ENCODE results near the gene USF3. TPM values are rescaled to one million over a fixed set of nuclear protein-coding genes. Genes with fewer than 3 reads are reported as not detected.

The USF3 gene
- total and polyA plus RNA-seq, 2 of the 13 experiments (the other 11 are each of a cell fraction or from before 2014, with no cell fraction given): 6.3 to 15.2 TPM

DNA sequence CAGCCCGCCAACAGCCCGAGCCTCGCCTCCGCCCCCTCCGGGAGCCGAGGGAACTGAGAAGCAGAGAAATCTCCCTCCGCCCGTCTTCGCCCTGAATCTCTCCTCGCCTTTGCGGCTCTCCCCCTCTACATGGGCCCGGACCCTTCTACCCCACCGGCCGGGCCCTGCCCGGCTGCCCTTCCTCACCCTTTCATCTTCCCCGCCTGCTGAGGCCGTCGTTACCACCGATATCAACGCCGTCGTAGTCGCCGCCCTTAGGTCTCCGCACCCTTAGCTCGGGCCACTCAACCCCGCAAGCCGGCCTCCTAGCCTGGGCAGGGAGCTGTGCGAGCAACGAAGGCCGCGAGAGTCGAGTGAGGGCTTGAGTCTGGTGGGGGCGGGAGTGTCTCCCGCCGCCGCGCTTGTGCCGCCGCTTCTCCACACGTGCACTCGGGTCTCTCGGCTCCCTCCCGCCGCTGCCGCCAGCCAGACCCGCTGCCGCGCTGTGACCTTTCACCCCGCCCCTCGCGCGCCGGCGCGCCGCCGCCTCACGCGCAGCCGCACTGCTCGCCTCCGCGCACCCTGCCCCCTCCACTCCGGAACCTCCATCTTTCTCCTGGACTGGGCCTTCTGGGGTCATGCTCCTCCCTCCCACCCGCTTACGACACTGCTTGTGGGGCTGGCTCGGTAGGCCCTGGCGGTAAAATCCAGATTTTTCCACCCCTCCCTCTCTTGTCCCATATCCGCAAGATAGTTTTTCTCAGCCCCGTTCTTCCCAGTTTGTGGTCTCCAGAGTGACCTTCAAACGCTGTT lies 49.5 kb upstream of the USF3 start, which contains the start of gene NAA50 (continued):
- TF ChIP-seq, protein P1, sequence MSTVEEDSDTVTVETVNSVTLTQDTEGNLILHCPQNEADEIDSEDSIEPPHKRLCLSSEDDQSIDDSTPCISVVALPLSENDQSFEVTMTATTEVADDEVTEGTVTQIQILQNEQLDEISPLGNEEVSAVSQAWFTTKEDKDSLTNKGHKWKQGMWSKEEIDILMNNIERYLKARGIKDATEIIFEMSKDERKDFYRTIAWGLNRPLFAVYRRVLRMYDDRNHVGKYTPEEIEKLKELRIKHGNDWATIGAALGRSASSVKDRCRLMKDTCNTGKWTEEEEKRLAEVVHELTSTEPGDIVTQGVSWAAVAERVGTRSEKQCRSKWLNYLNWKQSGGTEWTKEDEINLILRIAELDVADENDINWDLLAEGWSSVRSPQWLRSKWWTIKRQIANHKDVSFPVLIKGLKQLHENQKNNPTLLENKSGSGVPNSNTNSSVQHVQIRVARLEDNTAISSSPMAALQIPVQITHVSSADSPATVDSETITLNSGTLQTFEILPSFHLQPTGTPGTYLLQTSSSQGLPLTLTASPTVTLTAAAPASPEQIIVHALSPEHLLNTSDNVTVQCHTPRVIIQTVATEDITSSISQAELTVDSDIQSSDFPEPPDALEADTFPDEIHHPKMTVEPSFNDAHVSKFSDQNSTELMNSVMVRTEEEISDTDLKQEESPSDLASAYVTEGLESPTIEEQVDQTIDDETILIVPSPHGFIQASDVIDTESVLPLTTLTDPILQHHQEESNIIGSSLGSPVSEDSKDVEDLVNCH (CRISPR knock-in tag; IDR thresholded peaks at IDR 0.05): no peak
- TF ChIP-seq, protein P2, sequence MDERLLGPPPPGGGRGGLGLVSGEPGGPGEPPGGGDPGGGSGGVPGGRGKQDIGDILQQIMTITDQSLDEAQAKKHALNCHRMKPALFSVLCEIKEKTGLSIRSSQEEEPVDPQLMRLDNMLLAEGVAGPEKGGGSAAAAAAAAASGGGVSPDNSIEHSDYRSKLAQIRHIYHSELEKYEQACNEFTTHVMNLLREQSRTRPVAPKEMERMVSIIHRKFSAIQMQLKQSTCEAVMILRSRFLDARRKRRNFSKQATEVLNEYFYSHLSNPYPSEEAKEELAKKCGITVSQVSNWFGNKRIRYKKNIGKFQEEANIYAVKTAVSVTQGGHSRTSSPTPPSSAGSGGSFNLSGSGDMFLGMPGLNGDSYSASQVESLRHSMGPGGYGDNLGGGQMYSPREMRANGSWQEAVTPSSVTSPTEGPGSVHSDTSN (CRISPR knock-in tag; IDR thresholded peaks at IDR 0.05): no peak
- TF ChIP-seq MAZ (IDR thresholded peaks at IDR 0.05; ENCODE audit: borderline replicate concordance, low read depth, low read length) (peak; percentile 79), MAZ (CRISPR knock-in tag; IDR thresholded peaks at IDR 0.05; ENCODE audit: low read depth) (peak; percentile 77), IRF2 (CRISPR knock-in tag; IDR thresholded peaks at IDR 0.05) (no peak), ZNF607 (CRISPR knock-in tag; IDR thresholded peaks at IDR 0.05; ENCODE audit: borderline replicate concordance) (peak; percentile 60; the same call in 1 of the 2 replicates), ZNF775 (CRISPR knock-in tag; IDR thresholded peaks at IDR 0.05; ENCODE audit: borderline replicate concordance) (0 out of 2 replicates have a peak, but pooled peaks have one; percentile 33), KDM6A (CRISPR knock-in tag; IDR thresholded peaks at IDR 0.05; ENCODE audit: low read depth) (peak; percentile 17; the same call in 1 of the 2 replicates), HNF4A (CRISPR knock-in tag; IDR thresholded peaks at IDR 0.05) (peak; percentile 24; the same call in 1 of the 2 replicates), KAT8 (CRISPR knock-in tag; IDR thresholded peaks at IDR 0.05) (peak; percentile 76; the same call in 1 of the 2 replicates), CEBPG (CRISPR knock-in tag; IDR thresholded peaks at IDR 0.05) (peak; percentile 71), SAP130 (CRISPR knock-in tag; IDR thresholded peaks at IDR 0.05; ENCODE audit: low read depth) (peak; percentile 77), AGO1 (IDR thresholded peaks at IDR 0.05; ENCODE audit: low read depth, low read length, poor library complexity, severe bottlenecking) (peak; percentile 29), SOX13 (IDR thresholded peaks at IDR 0.05) (no peak; the same call in 1 of the 2 replicates), SOX13 (CRISPR knock-in tag; conservative IDR thresholded peaks at IDR 0.05 in 1 of 2, IDR thresholded peaks at IDR 0.05 in 1 of 2) (peak in 1 of 2 experiments; percentile 13; a peak in 1 of 4 replicates), FOSL2 (CRISPR knock-in tag; IDR thresholded peaks at IDR 0.05) (peak; percentile 43), MIER2 (CRISPR knock-in tag; IDR thresholded peaks at IDR 0.05) (no peak), ELF1 (CRISPR knock-in tag; IDR thresholded peaks at IDR 0.05) (no peak; the same call in 1 of the 2 replicates), ZNF605 (CRISPR knock-in tag; IDR thresholded peaks at IDR 0.05) (peak; percentile 66; the same call in 1 of the 2 replicates), ZSCAN20 (CRISPR knock-in tag; IDR thresholded peaks at IDR 0.05; ENCODE audit: borderline replicate concordance) (no peak)
- TF ChIP-seq, protein P3, sequence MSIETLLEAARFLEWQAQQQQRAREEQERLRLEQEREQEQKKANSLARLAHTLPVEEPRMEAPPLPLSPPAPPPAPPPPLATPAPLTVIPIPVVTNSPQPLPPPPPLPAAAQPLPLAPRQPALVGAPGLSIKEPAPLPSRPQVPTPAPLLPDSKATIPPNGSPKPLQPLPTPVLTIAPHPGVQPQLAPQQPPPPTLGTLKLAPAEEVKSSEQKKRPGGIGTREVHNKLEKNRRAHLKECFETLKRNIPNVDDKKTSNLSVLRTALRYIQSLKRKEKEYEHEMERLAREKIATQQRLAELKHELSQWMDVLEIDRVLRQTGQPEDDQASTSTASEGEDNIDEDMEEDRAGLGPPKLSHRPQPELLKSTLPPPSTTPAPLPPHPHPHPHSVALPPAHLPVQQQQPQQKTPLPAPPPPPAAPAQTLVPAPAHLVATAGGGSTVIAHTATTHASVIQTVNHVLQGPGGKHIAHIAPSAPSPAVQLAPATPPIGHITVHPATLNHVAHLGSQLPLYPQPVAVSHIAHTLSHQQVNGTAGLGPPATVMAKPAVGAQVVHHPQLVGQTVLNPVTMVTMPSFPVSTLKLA (IDR thresholded peaks at IDR 0.05): 0 out of 2 replicates have a peak, but pooled peaks have one; percentile 7
- TF ChIP-seq, protein P4, sequence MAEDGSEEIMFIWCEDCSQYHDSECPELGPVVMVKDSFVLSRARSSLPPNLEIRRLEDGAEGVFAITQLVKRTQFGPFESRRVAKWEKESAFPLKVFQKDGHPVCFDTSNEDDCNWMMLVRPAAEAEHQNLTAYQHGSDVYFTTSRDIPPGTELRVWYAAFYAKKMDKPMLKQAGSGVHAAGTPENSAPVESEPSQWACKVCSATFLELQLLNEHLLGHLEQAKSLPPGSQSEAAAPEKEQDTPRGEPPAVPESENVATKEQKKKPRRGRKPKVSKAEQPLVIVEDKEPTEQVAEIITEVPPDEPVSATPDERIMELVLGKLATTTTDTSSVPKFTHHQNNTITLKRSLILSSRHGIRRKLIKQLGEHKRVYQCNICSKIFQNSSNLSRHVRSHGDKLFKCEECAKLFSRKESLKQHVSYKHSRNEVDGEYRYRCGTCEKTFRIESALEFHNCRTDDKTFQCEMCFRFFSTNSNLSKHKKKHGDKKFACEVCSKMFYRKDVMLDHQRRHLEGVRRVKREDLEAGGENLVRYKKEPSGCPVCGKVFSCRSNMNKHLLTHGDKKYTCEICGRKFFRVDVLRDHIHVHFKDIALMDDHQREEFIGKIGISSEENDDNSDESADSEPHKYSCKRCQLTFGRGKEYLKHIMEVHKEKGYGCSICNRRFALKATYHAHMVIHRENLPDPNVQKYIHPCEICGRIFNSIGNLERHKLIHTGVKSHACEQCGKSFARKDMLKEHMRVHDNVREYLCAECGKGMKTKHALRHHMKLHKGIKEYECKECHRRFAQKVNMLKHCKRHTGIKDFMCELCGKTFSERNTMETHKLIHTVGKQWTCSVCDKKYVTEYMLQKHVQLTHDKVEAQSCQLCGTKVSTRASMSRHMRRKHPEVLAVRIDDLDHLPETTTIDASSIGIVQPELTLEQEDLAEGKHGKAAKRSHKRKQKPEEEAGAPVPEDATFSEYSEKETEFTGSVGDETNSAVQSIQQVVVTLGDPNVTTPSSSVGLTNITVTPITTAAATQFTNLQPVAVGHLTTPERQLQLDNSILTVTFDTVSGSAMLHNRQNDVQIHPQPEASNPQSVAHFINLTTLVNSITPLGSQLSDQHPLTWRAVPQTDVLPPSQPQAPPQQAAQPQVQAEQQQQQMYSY (CRISPR knock-in tag; IDR thresholded peaks at IDR 0.05): no peak
